Central memory CD8-positive, alpha-beta T cell (primary cell): Measurements from ENCODE around the gene KPNA4.
"Not testable (repeated sequence)": the region's sequence is repeated elsewhere in the genome, so short reads cannot be mapped to it uniquely, and the experiment has no call there.

Experiments
- ATAC-seq: fragments of 150-1000 bp; cut with Tn5 transposase; replicated peaks from 2 replicates; pipeline ENCODE4 v1.10.0; 2022; ENCODE audit warnings: mild to moderate bottlenecking, moderate FRiP score, moderate number of reproducible peaks; ENCODE audit not compliant: poor library complexity, severe bottlenecking; ENCODE audit errors: extremely low read depth
- DNase-seq, 2 donors: peaks; one replicate each; pipeline ENCODE4 v3.0.0; 2021; ENCODE audit warnings: low spot score in 2 of 2
- H3K27ac Mint-ChIP-seq: one replicate; pipeline ENCODE4 v1.8.0; 2022; ENCODE audit warnings: low read depth, mild to moderate bottlenecking, moderate library complexity, mixed read lengths
- H3K27me3 Mint-ChIP-seq: one replicate; pipeline ENCODE4 v1.8.0; 2022; ENCODE audit warnings: mixed read lengths
- H3K36me3 Mint-ChIP-seq: one replicate; pipeline ENCODE4 v1.8.0; 2022; ENCODE audit warnings: mild to moderate bottlenecking, moderate library complexity, mixed read lengths; ENCODE audit not compliant: insufficient read depth
- H3K4me1 Mint-ChIP-seq: one replicate; pipeline ENCODE4 v1.8.0; 2022; ENCODE audit warnings: mixed read lengths
- H3K4me3 Mint-ChIP-seq: one replicate; pipeline ENCODE4 v1.8.0; 2022; ENCODE audit warnings: mild to moderate bottlenecking, moderate library complexity, mixed read lengths
- H3K9me3 Mint-ChIP-seq: one replicate; pipeline ENCODE4 v1.8.0; 2022; ENCODE audit warnings: mixed read lengths

Gene KPNA4

GRCh38 chr3:160532371-160532770, 33.0 kb downstream of the KPNA4 start:
- no peaks in the 10 kb centered on the region for H3K9me3 Mint-ChIP-seq
- no peaks in the 10 kb centered on the region for H3K27me3 Mint-ChIP-seq
- H3K36me3 Mint-ChIP-seq, result peaks cover 53% of the 10 kb centered on the region
- no peak overlapping the region for H3K4me3 Mint-ChIP-seq
- no peak for DNase-seq
- no peak for ATAC-seq
- no peaks in the 10 kb centered on the region for H3K4me1 Mint-ChIP-seq
- no peak overlapping the region for H3K27ac Mint-ChIP-seq

GRCh38 chr3:160531311-160531710, 34.1 kb downstream of the KPNA4 start:
- H3K36me3 Mint-ChIP-seq, result peaks cover 63% of the 10 kb centered on the region
- H3K4me1 Mint-ChIP-seq, result no peaks in the 10 kb centered on the region
- peak overlapping the region; percentile 4 for H3K27ac Mint-ChIP-seq
- no peaks in the 10 kb centered on the region for H3K9me3 Mint-ChIP-seq
- DNase-seq (no peak), ATAC-seq (no peak)
- no peak overlapping the region for H3K4me3 Mint-ChIP-seq
- H3K27me3 Mint-ChIP-seq, result no peaks in the 10 kb centered on the region

- DNase-seq, H3K9me3 Mint-ChIP-seq, H3K4me1 Mint-ChIP-seq, H3K27me3 Mint-ChIP-seq, ATAC-seq, H3K4me3 Mint-ChIP-seq, H3K27ac Mint-ChIP-seq: not testable (repeated sequence)
- H3K36me3 Mint-ChIP-seq, result peaks cover 50% of the 10 kb centered on the region
These were observed 49.0 kb downstream of the KPNA4 start for GRCh38 chr3:160516391-160516790.

- no peaks in the 10 kb centered on the region for H3K9me3 Mint-ChIP-seq
- H3K36me3 Mint-ChIP-seq, result peaks cover 40% of the 10 kb centered on the region
- H3K27me3 Mint-ChIP-seq, result no peaks in the 10 kb centered on the region
- ATAC-seq (no peak), DNase-seq (no peak)
- H3K27ac Mint-ChIP-seq, result no peak overlapping the region
- H3K4me3 Mint-ChIP-seq, result no peak overlapping the region
- no peaks in the 10 kb centered on the region for H3K4me1 Mint-ChIP-seq
These were observed 64.0 kb downstream of the KPNA4 start for GRCh38 chr3:160501325-160501724.

- no peaks in the 10 kb centered on the region for H3K9me3 Mint-ChIP-seq
- no peaks in the 10 kb centered on the region for H3K4me1 Mint-ChIP-seq
- H3K4me3 Mint-ChIP-seq, result no peak overlapping the region
- no peaks in the 10 kb centered on the region for H3K27me3 Mint-ChIP-seq
- DNase-seq (no peak), ATAC-seq (no peak)
- peaks cover 27% of the 10 kb centered on the region for H3K36me3 Mint-ChIP-seq
- H3K27ac Mint-ChIP-seq, result no peak overlapping the region
These were observed 67.2 kb downstream of the KPNA4 start for GRCh38 chr3:160498202-160498601.

- H3K36me3 Mint-ChIP-seq, result no peaks in the 10 kb centered on the region
- no peaks in the 10 kb centered on the region for H3K9me3 Mint-ChIP-seq
- peaks cover 3% of the 10 kb centered on the region for H3K4me1 Mint-ChIP-seq
- H3K27me3 Mint-ChIP-seq, result peaks cover 6% of the 10 kb centered on the region
- no peak for ATAC-seq
- no peak overlapping the region for H3K27ac Mint-ChIP-seq
- H3K4me3 Mint-ChIP-seq, result no peak overlapping the region
- no peak for DNase-seq
These were observed 75.2 kb downstream of the KPNA4 start for GRCh38 chr3:160490166-160490565.

- Mint-ChIP-seq H3K9me3 (no peaks in the 10 kb centered on the region), H3K36me3 (no peaks in the 10 kb centered on the region), H3K27ac (no peak overlapping the region), H3K4me1 (peaks cover 6% of the 10 kb centered on the region), H3K4me3 (no peak overlapping the region), H3K27me3 (peaks cover 28% of the 10 kb centered on the region)
- ATAC-seq, result no peak
- DNase-seq, result no peak
These were observed 78.9 kb downstream of the KPNA4 start for GRCh38 chr3:160486459-160486869.

GRCh38 chr3:160482796-160483195, 82.6 kb downstream of the KPNA4 start:
- DNase-seq (no peak), ATAC-seq (no peak)
- H3K36me3 Mint-ChIP-seq, result peaks cover 2% of the 10 kb centered on the region
- H3K27ac Mint-ChIP-seq, result no peak overlapping the region
- peaks cover 28% of the 10 kb centered on the region for H3K27me3 Mint-ChIP-seq
- no peak overlapping the region for H3K4me3 Mint-ChIP-seq
- H3K4me1 Mint-ChIP-seq, result peaks cover 6% of the 10 kb centered on the region
- no peaks in the 10 kb centered on the region for H3K9me3 Mint-ChIP-seq

GRCh38 chr3:160481856-160482255, 83.5 kb downstream of the KPNA4 start:
- no peak overlapping the region for H3K27ac Mint-ChIP-seq
- peaks cover 6% of the 10 kb centered on the region for H3K4me1 Mint-ChIP-seq
- H3K27me3 Mint-ChIP-seq, result peaks cover 28% of the 10 kb centered on the region
- peaks cover 2% of the 10 kb centered on the region for H3K36me3 Mint-ChIP-seq
- no peak overlapping the region for H3K4me3 Mint-ChIP-seq
- DNase-seq (no peak), ATAC-seq (no peak)
- no peaks in the 10 kb centered on the region for H3K9me3 Mint-ChIP-seq

- Mint-ChIP-seq H3K4me3 (no peak overlapping the region), H3K27me3 (peaks cover 28% of the 10 kb centered on the region), H3K27ac (no peak overlapping the region), H3K4me1 (peaks cover 6% of the 10 kb centered on the region), H3K9me3 (no peaks in the 10 kb centered on the region), H3K36me3 (peaks cover 2% of the 10 kb centered on the region)
- ATAC-seq (no peak), DNase-seq (no peak)
These were observed 84.4 kb downstream of the KPNA4 start for GRCh38 chr3:160480931-160481330.

GRCh38 chr3:160479376-160479775, 86.0 kb downstream of the KPNA4 start:
- H3K36me3 Mint-ChIP-seq, result peaks cover 2% of the 10 kb centered on the region
- no peak for ATAC-seq
- H3K4me1 Mint-ChIP-seq, result no peaks in the 10 kb centered on the region
- no peak overlapping the region for H3K27ac Mint-ChIP-seq
- no peaks in the 10 kb centered on the region for H3K9me3 Mint-ChIP-seq
- H3K4me3 Mint-ChIP-seq, result no peak overlapping the region
- peaks cover 17% of the 10 kb centered on the region for H3K27me3 Mint-ChIP-seq
- no peak for DNase-seq

- no peak for DNase-seq
- H3K4me3 Mint-ChIP-seq, result no peak overlapping the region
- ATAC-seq, result no peak
- peaks cover 2% of the 10 kb centered on the region for H3K36me3 Mint-ChIP-seq
- no peak overlapping the region for H3K27ac Mint-ChIP-seq
- H3K9me3 Mint-ChIP-seq, result no peaks in the 10 kb centered on the region
- no peaks in the 10 kb centered on the region for H3K4me1 Mint-ChIP-seq
- peaks cover 6% of the 10 kb centered on the region for H3K27me3 Mint-ChIP-seq
These were observed 87.0 kb downstream of the KPNA4 start for GRCh38 chr3:160478338-160478737.

- Mint-ChIP-seq H3K9me3 (no peaks in the 10 kb centered on the region), H3K4me3 (no peak overlapping the region), H3K36me3 (peaks cover 2% of the 10 kb centered on the region), H3K27me3 (peaks cover under 1% of the 10 kb centered on the region), H3K27ac (no peak overlapping the region), H3K4me1 (no peaks in the 10 kb centered on the region)
- ATAC-seq (no peak), DNase-seq (no peak)
These were observed 87.6 kb downstream of the KPNA4 start for GRCh38 chr3:160477750-160478149.

- Mint-ChIP-seq H3K4me3 (no peak overlapping the region), H3K9me3 (no peaks in the 10 kb centered on the region), H3K4me1 (no peaks in the 10 kb centered on the region), H3K27ac (no peak overlapping the region), H3K27me3 (no peaks in the 10 kb centered on the region), H3K36me3 (peaks cover 2% of the 10 kb centered on the region)
- no peak for ATAC-seq
- DNase-seq, result no peak
These were observed 89.5 kb downstream of the KPNA4 start for GRCh38 chr3:160475884-160476283.
